Effector CD8-positive, alpha-beta T cell (primary cell): ENCODE measurements around the gene GALNTL6.
"Not testable (repeated sequence)": the region's sequence is repeated elsewhere in the genome, so short reads cannot be mapped to it uniquely, and the experiment has no call there.

Experiments
- DNase-seq: peaks from one replicate; lab custom pipeline; 2025; lab: John Stamatoyannopoulos, UW

Gene GALNTL6

DNA sequence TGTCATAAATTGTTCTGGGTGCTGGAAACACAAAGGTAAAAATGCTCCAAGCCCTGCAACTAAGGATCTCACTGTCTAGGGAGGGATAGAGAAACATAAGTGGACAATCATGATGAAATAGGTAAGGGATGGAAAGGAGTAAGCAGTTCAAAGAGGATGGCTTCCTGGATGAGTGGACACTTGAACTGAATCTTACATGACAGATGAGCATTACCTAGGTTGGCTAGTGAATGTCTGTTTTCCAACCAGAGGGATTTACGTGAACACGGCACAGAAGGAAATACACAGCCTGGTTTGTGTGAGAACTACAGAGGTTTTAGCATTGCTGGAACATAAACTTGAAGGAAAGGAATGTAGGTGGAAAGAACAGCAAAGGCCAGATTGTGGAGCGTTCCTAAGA, 1205.2 kb downstream of the GALNTL6 start:
- DNase-seq: no peak

DNA sequence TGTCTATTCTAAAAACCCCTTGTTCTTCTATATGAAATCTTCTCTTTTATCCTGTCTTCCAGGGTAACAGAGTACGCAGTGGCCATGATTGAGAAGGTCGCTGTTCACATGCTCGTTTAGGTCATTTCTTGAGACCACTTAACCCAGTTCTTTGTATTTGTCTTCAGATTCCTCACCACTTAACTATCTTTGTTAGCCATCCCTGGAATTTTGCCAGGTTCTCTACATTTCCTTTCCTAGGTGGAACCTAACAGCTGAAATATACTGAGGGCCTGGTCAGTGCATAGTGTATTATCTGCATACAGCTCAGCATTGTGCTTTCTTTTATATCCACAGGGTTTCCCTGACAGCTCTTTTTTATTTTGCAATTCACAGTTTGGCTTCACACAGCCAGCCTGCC, 1206.5 kb downstream of the GALNTL6 start:
- DNase-seq: no peak

DNA sequence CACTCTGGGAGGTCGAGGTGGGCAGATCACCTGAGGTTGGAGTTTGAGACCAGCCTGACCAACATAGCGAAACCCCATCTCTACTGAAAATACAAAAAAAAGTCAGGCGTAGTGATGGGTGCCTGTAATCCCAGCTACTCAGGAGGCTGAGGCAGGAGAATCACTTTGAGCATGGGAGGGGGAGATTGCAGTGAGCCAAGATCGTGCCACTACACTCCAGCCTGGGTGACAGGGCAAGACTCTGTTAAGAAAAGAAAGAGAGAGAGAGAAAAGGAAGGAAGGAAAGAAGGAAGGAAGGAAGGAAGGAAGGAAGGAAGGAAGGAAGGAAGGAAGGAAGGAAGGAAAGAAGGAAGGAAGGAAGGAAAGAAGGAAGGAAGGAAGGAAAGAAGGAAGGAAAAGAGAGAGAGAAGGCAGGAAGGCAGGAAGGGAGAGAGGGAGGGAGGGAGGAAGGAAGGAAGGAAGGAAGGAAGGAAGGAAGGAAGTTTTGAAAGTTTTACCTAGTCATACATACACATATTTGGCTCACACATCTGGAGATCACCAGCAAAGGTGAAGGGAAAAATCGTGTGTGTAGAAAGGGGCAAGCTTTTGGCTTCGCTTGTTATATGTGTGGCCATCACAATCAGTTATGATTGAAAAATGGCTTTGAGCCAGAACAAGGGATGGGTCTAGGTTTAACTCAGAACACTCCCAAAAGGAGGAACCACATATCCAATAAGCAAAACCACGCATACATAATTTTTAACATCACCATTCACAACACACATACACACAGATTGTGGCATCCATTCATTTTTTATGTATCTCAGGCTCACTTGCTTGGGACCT, 1208.8 kb downstream of the GALNTL6 start:
- not testable (repeated sequence) for DNase-seq

DNA sequence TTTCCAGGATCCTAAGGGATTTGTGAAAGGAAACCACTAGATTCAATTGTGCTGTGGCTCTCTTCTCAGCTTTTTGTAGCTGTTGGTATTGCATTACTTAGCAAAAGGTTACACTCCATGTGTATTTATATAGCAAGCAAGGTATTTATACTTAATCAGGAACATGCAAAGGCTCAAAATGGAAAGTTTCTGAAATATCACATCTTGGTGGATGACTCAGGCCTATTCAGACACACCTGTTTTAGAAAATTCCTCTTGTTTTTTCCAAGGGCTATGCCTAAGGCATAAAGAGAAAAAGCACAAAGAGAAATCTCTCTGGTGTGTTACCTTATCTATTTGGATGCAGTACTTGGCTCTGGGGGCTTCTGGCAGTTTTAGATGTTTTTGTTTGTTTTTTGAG, 1211.0 kb downstream of the GALNTL6 start:
- no peak for DNase-seq

DNA sequence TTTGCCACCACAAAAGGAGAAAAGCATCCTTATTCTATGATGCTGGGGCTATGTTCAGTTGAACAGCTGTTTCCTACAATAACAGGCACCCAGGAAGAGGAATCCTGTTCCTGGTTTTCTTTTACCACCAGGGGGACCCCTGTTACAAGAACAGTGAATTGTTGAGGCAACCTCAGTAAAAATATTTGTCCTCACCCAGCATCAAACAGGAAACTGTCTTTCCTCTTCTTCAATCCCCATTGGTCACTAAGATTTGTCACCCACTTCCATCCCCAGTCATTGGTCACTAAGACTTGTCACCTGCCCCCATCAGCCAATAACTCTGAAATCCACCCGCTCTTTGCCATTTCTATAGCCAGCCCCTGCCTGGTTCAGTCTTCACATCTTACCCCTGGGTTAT, 1211.9 kb downstream of the GALNTL6 start:
- DNase-seq: no peak

DNA sequence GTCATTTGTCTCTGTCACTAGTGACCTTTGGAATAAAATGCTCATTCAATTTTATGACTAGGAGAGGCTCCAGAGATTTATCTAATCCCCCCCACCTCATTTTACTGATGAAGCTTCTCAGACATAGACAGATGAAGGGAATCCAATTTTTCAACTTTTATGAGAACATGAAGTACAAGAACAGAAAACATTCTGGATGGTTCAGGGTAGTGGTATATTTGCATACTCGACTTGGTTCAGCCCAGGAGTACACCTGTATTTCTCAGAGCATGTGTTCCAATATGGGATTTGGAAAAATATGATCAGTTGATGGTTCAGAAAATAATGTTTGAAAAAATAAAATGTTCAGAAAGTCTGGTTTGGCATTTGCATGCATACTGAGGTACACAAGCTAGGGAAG, 1224.0 kb downstream of the GALNTL6 start:
- DNase-seq: no peak

DNA sequence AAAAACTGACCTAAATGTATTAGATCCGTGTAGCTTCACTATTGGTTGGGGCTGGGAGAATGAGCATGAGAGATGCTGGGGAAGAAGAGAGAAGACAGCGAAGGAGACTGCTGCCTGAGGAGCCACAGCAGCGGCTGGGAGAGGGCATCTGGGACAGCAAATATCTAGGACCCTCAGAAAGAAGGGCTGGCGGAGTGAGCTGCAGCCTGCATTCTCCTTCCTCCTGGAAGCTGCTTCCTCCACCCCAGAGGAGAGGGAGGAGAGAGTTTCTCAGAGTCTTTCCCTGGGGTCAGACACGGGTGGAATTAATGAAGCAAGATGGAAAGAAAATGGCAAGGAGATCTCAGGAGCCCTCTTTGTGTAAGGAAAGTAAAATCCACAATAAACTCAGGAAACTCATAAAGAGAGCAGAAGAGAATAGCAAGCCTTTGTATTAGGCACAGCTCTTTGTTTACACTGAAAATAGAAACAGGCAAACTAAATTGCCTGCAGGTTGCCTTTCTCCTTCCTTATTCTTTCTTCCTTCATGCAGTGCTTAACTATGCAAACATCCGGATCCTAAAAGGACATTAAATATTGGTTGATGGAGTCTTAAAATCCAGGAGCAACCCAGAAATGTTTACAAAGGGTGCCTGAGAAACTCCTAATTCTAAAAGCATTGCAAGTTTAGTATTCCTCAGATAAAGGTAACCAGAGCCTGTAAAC, 1225.1 kb downstream of the GALNTL6 start:
- no peak for DNase-seq

DNA sequence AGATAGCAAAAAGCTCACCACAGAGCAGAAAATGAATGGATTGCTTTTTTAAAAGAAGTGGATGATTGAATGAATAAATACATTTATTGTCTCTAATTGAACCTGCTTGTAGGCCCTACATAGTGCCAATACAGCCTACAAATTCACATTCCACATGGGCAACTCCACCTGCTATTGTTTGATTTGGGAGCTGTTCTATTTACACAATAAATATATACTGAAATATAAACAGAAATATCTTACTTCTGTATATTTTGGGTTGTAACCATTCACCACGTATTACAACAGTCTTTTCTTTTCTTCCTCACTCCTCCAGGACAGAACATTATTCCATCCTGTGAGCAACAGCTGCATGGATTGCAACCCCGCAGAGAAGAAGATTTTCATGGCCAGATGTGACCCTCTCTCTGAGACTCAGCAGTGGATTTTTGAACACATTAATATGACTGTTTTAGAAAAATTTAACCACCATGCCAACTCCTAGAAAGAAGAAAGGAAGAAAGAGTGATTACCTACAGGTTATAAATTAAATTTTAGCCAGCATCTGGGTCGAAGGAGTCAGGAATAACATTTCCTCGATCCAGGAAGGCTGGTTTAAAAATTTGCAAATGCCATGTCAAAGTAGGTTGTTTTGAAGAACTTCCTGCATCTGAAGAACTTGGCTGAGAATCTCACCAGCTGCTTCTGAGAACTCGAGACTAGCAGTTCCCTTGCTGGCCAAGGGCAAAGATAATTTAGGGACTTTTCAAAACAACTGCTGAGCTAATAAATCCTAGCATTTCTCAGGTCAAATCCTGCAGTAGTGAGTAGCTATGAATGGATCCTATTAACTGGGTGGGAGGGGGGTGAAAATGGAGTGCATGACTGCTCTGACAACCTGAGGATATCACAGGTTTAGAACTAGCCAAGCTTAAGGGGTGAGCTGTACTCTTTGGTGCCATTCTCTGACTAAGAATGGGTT, 1226.7 kb downstream of the GALNTL6 start:
- no peak for DNase-seq

DNA sequence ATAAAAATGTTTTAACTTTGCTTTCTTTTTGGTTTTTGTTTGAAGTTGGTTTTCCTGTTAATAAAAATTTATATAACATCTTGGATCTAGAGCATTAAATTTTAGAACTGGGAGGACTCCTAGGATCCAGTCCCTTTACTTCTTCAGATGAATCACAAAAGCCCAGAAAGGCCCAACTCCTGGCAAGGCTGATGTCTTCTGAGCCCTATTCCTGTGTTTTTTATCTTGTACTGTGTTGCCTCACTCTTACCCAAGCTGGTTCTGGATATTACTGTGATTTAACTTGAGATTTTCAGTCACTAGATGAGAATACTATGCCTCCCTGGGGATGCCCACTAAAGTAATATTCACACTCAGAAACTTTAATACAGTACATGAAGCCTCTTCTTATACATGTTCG, 1228.3 kb downstream of the GALNTL6 start:
- DNase-seq: no peak

DNA sequence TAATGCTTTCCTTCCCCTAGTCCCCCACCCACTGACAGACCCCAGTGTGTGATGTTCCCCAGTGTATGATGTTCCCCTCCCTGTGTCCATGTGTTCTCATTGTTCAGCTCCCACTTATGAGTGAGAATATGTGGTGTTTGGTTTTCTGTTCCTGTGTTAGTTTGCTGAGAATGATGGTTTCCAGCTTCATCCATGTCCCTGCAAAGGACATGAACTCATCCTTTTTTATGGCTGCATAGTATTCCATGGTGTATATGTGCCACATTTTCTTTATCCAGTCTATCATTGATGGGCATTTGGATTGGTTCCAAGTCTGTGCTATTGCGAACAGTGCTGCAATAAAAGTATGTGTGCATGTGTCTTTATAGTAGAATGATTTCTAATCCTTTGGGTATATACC, 1228.9 kb downstream of the GALNTL6 start:
- not testable (repeated sequence) for DNase-seq

DNA sequence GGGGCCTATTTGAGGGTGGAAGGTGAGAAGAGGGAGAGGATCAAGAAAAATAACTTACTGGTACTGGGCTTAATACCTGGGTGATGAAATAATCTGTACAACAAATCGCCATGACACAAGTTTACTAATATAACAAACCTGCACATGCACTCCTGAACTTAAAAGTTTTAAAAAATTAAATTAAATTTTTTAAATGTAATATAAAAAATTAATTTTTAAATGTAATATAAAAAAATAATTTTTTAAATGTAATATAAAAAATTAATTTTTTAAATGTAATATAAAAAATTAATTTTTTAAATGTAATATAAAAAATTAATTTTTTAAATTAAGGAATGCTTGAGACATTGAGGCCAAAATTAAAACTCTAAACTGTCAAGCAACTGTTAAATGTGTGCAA, 1231.1 kb downstream of the GALNTL6 start:
- DNase-seq: no peak

DNA sequence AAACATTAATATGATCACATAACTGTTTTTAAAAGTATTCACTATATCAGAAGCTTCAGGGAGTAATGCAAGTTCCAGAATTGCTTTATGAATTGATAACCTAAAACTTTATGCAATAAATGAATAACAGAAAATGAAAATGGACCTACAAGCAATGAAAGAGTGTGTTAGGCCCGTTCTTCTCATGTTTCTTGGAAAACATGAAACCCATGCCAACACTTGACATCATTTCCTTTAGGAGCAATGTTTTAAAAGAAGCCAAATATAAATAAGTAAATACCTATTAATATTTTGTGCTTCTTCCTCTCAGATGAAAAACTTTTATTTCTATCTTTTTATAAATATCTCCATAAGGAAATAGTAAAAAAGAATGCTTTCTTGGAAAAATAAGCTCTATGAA, 1232.4 kb downstream of the GALNTL6 start:
- no peak for DNase-seq

DNA sequence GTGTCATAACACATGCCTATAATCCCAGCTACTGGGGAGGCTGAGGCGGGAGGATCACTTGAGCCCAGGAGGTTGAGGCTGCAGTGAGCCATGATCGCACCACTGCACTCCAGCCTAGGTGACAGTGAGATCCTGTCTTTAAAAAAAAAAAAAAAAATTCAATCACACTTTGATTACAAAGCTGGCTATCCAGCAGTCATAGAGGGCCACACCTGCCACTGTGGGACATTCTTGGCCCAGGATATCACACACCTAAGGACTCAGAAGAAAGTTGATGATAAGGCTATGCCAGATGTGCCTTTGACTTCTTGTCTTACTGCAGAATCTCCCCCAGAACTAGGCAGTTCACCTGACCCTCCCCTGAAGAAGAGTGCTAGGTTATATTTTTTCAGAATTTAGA, 1232.9 kb downstream of the GALNTL6 start:
- no peak for DNase-seq

DNA sequence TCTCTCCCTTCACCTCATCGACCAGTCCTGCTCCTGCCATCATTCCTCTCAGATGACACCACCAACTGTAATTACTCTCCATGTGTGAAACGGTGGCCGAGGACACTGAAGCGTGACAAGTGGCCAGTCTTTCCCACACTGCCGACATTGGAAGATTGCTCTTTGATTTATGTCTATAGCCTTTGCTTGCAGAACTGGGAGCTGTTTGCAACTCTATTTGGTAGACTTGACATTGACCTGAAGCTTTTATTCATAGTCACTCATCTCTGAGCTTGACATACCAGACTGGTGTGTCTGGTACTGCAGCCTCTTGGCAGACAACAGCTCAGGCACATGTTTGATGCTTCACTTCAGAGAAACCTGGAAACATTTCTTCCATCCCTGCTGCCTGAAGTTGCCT, 1233.6 kb downstream of the GALNTL6 start:
- DNase-seq: no peak

DNA sequence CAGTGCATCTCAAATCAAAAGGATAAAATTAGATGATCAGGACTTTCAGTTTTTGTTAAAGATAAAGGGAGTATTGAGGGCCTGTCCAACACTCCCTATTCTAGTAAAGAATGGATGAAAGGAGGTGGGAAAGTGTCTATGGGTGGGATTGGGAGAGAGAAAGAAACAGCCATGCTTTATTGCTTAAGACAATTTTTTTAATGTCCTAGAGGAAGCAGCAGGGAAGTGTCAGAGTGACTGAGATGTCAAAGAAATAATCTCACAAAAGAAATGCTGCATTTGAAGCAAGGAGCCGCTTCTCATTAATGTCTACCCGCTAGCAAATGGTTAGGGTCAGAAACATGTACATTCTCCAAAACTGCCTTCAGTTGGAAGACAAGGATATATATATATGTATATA, 1238.0 kb downstream of the GALNTL6 start:
- no peak for DNase-seq

DNA sequence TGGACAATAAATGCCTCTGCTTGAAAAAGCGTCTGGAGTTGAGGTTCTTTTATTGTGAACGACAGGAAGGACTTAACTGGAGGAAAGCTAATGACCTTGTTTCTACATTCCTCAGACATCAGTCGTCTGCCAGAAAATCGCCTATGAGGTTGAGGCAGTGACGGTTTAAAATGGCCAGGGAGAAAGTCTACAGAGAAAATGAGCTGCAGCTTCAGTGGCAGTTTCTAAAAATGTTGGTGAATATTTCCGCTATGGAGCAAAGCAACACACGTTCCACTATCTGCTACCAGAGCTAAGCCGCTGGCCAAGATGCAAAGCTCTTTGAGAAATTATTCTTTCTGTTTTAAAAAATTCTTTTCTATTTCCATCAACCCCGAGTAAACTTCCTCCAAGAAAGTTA, 1238.5 kb downstream of the GALNTL6 start:
- DNase-seq: no peak

DNA sequence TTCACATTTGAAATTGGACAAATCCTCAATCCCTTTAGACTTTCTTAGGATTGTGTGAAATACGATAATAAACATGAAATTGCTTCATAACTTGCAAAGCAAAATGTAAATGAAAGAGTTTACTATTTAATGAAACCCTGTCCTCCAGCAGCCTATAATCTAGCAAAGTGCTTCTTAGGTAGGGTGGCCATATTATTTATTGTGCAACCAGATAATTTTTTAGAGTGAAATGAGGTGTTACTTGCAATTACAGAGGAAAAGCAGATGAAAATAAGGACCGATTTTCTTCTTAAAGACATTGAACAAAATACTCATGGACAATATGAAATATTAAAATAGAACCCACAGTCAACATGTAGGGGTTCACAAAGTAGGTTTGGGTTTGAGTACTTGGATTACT, 1239.2 kb downstream of the GALNTL6 start:
- no peak for DNase-seq

DNA sequence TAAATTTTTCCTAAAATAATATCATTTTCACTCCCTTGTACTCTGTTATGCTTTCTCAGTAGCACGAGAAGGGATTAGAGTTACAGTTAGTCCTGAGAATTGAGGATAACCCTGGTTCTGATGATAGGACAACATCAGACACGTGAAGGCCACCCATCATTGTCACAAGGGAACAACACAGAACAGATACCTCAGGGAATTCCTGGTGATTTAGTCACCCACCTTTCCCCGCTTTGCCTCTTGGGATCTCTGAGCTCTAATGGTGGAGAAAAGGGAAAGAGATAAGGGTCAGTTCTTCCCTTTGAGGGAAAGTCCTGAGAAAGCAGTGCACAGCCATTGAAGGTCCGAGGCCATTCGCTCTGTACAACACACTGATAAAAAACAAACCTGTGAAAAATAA, 1243.1 kb downstream of the GALNTL6 start:
- DNase-seq: no peak

DNA sequence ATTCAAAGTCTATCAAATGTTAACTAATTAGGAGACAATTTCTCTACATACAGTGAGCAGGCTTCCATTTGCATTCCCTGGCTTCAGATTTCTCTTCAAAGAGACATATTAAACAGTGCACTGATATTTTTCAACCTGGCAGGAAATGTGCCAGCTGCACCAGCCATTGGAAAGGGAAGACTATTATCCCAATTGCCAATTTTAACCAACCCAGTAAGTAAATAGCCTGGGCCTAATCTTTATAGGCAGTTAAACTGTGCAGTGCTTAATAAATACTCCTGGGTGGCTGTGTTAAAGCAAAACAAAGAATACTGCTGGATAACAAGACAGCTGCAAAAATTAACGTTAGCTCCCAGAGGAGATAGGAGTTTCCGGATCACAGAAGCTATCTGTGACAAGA, 1243.5 kb downstream of the GALNTL6 start:
- no peak for DNase-seq

DNA sequence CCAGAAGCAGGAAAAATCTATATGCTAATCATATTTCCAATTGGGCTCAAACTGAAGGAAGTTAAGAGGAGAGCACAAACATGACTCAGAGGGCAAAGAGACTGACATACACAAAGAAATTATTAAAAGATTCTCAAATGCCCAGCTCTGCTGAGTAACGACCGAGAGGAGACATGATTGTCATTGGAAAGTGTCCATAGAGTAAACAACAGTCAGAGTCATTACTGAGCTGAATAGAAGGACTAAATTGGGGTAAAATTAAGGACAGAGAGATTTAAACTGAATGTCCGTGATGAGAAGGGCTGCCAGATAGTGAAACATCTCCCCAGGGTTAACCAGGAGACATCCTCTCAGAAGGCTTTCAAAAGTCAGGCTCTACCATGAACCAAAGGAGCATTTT, 1244.2 kb downstream of the GALNTL6 start:
- DNase-seq: no peak

DNA sequence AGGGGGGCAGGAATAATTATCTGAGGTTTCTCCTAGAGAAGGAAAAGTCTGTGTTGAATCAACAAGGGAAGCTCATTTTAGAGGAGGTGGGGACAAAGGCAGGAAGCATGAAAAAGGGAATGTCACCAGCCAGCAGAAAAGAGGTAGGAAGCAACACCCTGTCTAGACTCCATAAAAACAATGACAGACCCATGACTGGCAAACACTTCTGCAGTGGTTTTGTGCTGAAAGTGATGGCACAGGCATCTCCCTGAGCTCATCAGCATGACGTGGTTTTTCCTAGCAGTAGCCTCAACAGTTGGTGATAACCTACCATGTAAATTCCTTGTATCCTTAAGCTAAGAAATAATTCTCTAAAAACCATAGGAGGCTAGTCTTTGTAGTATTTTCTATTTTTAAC, 1244.7 kb downstream of the GALNTL6 start:
- DNase-seq: no peak

DNA sequence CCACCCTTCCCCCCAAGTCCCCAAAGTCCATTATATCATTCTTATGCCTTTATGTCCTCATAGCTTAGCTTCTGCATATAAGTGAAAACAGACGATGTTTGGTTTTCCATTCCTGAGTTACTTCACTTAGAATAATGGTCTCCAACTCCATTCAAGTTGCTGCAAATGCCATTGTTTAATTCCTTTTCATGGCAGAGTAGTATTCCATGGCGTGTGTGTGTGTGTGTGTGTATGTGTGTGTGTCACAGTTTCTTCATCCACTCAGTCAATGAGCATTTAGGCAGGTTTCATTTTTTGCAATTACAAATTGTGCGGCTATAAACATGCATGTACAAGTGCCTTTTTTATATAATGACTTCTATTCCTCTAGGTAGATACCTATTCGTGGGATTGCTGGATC, 1248.0 kb downstream of the GALNTL6 start:
- no peak for DNase-seq
